NCI-H1417 treated with DMSO at 0.1 percent for 48 hours (cell line): ENCODE results near the gene MCAT.

Experiments
- DNase-seq: peaks from one replicate; lab custom pipeline; 2025; lab: John Stamatoyannopoulos, UW

MCAT gene

DNA sequence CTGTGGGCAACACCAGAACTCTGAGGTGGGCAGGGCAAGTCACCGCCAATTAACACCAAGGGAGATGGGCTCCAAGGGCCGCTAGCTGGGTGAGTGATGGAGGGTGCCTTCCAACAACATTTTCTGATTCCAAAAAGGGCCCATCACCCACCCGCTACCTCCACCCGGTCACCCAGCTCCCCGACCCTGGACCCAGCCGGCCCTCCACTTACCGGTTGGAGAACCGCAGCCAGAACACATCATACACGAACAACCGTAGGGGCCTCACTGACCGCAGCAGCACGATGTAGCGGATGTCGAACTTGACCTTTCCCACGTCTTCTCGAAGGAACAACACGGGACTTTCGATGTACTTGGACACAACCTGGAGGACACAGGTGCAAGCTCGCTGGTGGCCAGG, 29.0 kb upstream of the MCAT start:
- DNase-seq, result no peak

DNA sequence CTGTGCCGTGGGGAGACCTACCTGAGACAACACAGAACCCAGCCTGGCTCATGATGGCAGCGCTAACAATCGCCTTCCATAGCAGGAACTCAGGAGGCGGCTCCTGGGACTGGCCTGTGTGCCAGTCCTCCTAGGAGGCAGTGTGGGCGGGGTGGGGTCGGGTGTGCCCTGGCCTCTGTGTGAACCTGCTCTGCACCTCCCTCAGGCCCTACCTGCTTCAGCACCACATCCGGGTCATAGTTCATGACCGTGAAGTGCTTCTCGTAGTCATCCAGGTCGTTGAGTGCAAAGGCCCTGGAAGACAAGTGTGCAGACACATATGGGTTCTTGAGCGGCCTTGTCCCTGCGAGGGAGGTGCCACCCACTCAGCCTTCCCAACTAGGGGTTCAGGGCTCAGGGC, 28.4 kb upstream of the MCAT start:
- no peak for DNase-seq

DNA sequence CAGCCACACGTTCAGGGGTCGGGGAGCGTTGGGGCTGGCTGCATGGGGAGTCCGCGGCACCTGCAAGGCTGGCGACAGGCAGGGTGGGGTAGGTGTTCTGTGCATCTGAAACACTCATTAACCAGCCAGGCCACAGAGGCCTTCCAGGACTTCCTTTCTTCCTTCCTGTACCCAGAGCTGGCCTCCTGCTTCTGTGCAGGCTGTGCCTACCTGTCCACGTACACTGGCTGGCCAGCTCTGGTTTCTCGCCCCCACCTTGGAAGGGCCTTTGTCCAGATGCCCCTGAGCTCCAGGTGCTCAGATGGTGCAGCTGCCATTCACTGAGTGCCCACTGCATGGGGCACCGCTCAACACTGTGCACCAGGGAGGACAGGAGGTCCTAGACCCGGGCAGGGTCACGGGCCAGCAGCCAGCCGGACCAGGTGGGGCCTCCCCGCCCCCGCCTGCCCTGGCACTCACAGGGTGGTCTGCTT, 27.9 kb upstream of the MCAT start:
- DNase-seq, result no peak

DNA sequence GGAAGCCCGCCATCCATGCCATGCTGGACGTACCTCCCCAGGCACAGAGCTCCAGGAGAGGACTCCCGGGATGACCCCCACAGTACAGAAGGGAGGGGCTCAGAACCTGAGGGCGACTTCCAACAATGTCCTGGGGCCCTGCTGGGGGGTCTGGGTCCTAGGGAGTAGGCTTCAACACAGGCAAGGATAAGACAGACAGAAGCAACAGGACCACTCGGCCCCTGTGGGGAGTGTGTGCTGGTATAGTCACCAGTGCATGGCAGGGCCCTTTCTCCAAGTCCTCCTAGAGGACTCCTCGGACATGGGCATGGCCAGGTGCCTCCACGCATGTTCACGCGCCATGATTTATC, 26.9 kb upstream of the MCAT start:
- DNase-seq, result no peak

DNA sequence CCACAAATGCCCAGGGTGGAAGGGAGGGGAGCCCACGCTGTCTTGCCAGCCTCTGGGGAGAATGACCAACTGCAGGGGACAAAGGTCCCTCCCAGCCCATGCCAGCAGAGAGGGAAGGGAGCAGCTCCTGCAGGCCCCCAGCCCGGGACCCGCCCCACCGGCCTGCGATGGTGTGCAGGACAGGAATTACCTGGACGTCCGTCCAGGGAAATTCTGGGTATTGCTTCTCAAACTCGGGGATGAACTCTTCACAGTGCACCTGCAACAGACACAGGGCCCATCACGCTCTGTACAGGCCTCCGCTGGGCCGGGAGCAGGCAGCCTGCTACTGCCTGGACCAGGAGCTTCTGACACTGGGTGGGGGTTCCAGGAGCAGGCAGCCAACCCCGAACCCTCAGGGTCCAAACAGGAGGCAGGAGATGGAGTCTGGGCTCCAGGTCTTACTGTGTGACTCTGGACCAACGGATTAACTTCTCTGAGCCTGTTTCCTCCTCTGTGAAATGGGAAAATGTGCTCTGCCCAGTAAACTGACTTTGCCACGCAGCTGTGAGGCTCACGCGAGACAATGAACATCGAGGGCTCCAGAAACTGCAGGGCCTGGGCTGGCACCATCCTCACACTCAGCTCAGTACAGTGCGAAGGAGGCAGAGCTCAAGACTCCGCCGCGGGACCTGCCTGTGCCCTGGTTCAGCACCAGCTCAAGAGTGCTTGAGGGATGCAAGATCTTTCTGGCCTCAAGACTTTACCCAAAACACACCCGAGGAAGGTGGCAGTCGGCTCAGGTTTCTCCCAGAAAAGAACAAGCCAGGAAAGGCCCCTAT, 26.3 kb upstream of the MCAT start:
- no peak for DNase-seq

DNA sequence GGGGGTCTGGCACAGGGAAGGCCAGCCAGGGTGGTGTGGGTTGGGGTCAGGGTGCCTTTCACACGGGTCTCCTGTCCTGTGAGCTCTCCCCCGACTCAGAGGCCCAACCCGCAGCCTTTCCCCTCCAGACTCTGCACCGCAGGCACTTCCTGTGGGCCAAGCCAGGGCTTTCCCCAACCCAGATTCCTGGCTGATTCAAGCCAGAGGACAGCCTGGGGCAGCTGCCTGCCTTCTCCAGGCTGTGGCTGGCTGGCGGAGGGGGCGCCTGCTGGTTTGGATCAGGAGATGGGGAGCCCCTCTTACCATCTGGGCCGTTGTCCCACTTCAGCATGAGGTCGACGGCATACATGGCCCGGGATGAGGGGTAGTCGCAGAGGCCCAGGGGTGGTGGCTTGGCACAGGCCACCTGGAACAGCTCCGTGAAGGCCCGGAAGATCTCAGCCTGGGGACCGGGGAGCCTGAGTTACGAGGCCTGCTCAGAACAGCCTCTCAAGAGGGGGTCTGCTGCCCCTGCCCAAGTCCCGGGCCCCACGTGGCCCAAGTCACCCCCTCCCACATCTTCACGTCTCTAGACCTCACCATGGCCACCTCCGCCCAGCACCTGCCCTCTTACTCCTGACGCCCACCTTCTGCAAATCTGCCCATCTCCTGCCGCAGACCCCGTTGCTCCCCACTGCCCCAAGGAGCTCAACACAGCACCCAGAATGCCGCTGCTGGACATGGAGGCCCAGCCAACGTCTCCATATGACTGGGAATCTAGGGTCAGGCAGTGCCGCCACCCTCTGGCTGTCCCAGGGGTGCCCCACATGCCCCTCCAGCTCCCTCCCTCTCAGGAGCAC, 25.5 kb upstream of the MCAT start:
- no peak for DNase-seq

DNA sequence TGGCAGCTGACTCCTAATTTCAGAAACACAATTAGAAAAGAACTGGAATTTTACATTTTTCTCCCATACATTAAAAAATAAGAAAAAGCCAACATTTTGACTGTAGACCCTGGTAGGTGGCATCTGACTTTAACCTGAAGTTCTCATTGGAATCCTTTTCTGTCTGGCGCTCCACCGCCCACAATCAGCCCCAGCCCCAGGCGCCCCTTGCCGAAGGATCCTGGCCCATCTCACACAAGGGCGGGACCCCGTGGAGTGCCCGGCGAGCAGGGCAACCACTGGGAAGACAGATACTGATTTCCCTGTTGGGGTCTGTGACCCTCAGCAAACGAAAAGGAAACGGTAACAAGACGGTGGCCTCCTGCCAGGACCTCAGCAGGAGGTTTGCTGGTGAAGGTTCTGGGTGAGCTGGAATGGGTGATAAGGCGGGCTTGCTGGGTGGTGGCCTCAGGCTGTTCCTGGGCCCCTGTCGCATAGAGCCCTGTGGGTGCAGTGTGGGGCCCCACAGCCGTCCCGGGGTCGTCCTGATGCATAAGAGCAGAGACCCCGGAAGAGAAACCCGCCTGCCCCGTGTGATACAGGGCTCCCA, 23.9 kb upstream of the MCAT start:
- no peak for DNase-seq

DNA sequence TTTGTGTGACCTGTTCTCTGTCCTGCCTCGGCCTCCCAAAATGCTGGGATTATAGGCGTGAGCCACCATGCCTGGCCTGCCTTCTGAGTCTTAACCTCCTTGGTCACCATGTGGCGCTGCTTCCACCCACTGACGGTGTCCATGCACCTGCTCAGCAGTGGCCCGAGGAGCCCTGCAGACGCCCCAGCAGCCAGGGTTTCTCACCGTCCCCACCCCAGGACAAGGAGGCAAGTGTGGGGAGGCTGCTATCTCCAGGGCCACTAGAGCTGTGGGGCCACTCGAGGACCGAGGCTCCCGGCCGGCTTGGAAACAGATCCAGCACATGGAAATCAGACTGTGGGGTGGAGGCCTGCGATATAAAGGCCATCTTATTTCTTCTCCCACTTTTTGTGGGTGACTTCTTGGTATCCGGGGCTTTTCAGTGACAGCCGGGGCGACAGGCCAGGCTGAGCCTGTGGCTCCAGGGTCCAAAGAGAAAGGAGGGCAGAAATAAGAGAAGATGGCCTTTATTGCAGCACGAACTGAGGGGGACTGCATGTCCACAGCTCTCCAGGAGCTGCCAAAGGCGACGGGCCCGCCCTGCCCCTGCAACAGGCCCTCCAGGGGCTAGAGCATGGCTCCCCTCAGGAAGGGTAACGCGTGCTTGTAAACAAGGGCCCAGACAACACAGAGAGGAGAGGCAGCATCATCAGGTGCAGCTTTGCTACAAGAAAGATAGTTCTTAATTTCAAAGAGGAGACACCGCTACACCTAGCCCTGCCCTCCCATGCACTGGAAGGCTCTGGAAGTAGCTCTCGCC, 23.1 kb upstream of the MCAT start:
- DNase-seq, result no peak

DNA sequence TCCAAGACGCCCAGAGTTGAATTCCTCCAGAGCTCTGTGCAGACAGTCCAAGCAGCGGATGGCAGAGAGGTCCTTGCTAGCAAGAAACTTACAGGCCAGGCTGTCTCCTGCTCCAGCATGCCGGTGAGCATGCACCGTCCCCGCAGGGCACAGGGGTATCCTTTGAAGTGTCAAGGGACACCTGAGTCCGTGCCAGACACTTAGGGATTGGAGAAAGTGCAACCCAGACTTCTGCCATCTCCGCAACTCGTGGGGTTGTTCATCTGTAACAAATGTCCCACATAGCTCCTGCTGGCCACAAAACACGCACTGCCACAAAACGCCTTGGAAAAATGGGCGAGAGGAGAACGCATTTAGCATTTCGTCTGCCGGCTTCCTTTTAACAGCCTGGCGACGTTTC, 21.4 kb upstream of the MCAT start:
- DNase-seq, result no peak

DNA sequence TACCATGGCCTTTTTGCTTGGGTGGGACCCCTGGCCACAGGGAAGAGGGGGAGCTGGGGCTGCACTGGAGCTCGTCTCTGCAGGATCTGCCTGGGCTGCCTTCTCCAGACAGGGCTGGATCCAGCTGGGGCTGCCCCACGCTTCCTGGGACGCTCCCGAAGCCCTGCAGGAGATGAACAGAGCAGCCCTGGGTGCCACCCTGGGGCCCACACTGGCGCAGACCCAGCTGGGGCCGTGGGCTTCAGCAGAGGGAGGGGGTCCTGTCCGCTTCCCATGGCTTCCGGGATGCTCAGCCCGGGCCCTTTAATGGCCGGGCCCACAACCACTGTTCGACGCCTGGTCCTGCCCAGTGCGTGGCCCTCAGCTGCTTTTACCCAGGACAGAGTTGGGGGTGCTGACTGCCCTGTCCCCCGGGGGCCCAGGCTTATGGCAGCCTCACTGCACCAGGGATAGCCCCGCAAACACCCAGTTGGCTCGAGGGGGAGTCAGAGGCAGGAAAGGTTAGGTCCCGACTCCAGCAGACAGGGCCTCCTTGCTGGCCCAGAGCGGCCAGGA, 20.1 kb upstream of the MCAT start:
- DNase-seq, result no peak

DNA sequence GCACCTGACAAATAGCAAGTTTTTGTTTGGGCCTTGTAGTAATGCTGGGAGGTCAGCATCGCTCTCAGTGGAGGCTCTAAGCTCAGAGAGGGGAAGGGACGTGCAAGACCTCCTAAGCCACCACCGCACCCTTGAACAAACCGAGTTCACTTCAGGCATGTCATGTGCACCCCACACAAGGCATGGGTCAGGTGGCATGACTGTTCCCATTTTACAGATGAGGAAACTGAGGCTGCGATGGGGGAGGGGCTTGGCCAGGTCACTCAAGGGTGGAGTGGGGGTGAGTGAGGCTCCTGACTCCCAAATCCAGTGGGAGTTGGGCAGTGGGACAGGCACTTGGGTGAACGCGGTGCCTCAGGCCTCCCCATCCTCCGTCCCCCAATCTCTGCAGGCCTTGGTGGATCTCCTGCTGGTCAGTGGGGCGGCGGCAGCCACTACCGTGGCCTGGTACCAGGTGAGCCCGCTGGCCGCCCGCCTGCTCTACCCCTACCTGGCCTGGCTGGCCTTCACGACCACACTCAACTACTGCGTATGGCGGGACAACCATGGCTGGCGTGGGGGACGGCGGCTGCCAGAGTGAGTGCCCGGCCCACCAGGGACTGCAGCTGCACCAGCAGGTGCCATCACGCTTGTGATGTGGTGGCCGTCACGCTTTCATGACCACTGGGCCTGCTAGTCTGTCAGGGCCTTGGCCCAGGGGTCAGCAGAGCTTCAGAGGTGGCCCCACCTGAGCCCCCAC, 19.4 kb upstream of the MCAT start:
- DNase-seq, result no peak

DNA sequence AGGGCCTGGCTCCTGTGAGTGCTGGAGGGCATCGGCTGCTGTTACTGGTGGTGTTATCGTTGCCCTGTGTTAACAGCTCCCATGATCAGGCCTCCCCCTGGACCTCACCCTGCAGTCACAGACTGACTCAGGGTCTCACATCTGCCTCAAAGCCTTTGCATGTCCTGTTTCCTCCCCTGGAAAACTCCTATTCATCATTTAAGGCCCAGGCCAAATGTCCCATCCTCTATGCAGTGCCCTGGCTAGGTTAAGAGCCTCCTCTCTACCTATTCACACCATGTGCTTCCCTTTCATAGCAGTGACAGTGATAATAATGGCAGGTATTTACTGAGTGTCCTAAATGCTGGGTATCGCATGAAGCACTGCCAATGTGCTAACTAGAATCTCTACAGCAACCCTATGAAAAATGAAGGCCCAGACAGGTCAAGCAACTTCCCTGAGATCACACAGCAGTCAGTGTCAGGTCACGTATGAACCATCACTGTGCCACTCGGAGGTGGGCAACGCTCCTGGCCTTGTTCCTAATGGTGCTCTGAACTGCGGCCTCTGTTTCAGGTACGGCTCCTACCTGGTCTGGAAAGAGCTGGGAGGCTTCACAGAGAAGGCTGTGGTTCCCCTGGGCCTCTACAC, 17.4 kb upstream of the MCAT start:
- DNase-seq, result no peak

DNA sequence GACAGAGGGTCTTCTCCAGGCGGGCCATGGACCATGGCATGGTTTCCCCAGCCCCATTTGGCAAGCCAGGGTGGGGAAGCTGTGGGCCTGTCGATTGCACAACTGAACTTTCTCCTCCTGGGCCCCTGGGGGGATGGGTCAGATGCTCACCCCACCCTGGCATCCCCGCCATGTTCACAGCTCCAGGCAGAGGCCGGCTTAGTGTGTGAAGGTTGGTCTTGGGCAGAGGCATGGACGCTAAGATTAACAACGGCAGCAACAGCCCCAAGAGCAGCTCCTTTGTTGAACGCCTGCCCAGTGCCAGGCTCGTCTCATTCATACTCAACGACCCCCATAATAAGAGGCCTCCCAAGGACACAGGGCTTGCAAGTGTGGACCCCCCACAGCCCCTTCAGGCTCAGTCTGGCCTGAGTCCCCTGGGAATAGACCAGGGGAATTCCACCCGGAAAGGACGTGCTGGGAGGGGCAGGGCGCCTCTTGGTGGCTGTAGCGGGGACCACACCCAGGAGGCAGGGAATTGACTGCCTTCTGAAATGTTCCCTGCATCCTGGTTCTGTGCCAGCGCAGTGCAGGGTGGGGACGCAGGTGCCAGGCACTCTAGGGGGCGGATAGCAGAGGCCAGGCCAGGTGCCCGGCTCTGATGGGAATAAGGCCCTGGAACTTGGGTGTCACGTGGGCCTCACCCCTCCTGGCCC, 16.4 kb upstream of the MCAT start:
- no peak for DNase-seq

DNA sequence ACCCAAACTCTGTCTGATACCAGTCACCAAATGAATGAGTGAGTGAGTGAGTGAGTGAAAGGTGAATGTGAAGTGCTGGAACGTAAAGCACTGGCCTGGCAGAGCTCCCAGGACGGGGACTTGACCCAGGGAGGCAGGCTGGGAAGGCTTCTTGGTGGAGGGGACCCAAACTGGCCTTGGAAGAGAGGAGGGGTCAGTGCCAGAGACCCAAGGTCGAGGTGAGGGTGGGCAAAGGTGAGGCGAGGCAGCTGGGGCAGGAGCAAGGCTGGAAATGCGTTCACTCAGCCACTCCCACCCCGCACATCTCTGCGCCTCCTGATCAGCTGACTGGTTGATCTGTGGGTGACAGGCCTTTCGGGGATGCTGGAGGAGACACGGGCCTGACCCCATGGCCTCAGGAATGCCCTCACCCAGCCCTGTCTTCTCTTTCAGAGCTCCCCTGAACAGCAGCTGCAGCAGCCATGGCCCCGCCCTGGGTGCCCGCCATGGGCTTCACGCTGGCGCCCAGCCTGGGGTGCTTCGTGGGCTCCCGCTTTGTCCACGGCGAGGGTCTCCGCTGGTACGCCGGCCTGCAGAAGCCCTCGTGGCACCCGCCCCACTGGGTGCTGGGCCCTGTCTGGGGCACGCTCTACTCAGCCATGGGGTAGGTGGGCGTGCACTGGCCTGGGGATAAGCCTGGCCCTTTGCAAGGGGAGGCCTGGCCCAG, 15.7 kb upstream of the MCAT start:
- no peak for DNase-seq

DNA sequence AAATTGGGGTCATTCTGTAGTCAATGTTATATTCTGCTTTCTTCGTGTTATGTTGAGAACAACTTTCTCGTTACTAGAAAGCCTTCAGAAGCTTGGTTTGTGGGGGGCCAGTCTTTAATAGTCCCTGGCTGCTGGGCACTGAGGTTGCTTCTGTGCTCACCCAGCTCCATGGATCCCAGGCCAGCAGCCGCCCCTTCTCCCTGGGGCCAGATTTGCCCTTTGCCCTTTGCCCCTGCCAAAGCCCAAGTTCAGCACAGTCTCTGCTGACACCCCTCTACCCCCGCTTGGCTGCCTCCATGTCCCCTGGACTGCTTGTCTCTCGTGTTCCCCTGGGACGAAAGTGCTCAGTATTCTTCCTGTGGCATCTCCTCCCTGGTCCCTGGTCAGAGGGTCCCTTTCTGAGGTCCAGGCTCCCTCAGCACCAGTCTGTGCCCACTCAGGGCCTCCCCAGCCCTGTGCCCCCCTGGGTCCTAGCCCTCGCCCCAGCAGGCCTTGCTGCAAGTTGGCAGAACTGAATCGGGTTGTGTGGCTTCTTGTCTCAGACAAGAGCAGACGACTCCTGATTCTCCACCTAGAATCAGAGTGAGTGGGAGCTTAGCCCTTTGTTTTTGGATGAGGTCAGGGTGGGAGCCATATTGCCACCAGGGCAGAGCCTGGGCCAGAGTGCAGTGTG, 14.8 kb upstream of the MCAT start:
- no peak for DNase-seq

DNA sequence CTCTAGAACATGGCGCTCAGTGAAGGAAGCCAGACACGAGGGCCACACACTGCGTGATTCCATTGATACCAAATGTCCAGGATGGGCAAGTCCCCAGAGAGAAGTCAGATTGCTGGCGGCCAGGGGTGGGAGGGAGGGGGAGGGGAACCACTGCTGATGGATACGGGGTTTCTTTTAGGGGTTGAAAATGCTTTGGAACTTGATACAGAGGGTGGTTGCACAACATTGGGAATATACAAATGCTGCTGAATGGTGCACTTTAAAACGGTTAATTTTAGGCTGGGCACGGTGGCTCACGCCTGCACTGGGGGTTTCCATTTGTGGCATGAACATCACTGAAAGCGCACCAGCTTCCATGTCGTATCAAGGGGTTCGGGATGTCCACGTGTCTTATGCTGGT, 13.2 kb upstream of the MCAT start:
- DNase-seq, result no peak

DNA sequence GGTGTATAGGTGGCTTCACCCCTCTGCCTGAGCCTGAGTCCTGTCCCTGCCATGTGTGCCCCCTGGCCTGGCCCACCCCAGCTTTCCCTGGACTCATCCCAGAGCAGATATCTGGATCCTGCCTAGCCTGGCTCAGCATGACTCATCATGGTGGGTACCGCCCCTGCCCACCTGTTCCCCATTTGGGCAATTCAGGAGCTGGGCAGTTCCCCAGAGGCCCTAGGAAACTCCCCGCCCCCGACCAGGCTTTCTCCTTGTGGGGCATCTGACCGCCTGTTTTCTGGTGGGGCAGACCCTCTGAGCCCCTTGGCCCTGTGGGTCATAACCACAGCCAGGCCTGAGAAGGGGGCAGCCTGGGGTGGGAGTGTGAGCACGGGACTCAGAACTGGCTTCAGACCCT, 12.6 kb upstream of the MCAT start:
- no peak for DNase-seq

DNA sequence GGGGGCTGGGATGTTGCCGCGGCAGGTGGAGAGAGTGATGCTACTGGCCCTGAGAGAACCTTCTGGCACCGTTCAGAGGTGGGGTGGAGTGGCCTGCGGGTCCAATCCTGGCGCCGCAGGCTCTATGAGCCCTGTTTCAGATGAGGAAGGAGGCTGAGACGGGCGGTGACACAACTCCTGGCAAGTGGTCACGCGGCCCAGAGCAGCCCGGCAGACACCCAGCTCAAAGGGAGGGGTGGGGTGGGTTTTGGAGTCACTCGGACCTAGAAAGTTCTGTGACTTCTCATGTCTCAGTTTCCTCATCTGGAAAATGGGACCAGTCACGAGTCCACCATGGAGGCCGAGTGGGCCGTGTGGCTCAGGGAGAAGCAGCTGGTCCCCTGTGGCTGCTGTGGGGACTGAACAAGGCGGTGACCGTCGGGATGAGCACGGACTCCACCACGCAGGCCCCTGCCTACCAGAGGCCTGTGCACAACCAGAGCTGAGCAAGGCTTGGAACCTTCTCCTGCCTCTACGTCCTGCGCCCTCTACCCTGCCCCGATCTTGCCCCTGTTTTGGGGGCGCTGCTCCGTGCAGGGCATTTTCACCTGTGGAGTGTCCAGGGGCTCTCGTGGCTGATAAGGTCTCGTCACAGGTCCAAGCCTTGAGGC, 11.8 kb upstream of the MCAT start:
- no peak for DNase-seq
